Urinary bladder (tissue), 4 donors: ENCODE data around the gene FAAP20. TPM values are rescaled to one million over a fixed set of nuclear protein-coding genes. Genes with fewer than 3 reads are reported as not detected.
"Not testable (repeated sequence)": the region's sequence is repeated elsewhere in the genome, so short reads cannot be mapped to it uniquely, and the experiment has no call there.

Experiments used
- DNase-seq: peaks from one replicate; pipeline ENCODE4 v3.0.0-alpha.2; 2015; ENCODE audit errors: extremely low spot score
- H3K27ac ChIP-seq: one replicate; pipeline ENCODE4 v1.5.1; 2013; ENCODE audit warnings: low read depth, mild to moderate bottlenecking, moderate library complexity
- H3K36me3 ChIP-seq: one replicate; pipeline ENCODE4 v1.6.1; 2013; ENCODE audit warnings: mild to moderate bottlenecking, moderate library complexity; ENCODE audit not compliant: insufficient read depth
- H3K4me1 ChIP-seq: one replicate; pipeline ENCODE4 v1.6.1; 2013; ENCODE audit warnings: mild to moderate bottlenecking, moderate library complexity; ENCODE audit not compliant: insufficient read depth
- H3K4me3 ChIP-seq: one replicate; pipeline ENCODE4 v1.5.1; 2013; ENCODE audit warnings: low read depth, low read length
- WGBS: extraction: QIAGEN DNeasy Blood & Tissue Kit; methylation state at CpG from one replicate; pipeline ENCODE4 v1.1.7; 2013; 5-methylcytosine and 5-hydroxymethylcytosine counted together
- polyA plus RNA-seq: library from polyadenylated mRNA; stranded (reverse); fragments of 200-250 nt; gene quantifications from one replicate; pipeline ENCODE4 v1.2.3, GENCODE V29; 2013
- total RNA-seq: library from RNA; depleted of rRNA; stranded (reverse); fragments of >200 nt; gene quantifications from one replicate; pipeline ENCODE4 v1.2.3, GENCODE V29; 2014
- donor health status: healthy with polysubstance abuse.
- donor health status: healthy.

Gene FAAP20
- total and polyA plus RNA-seq, 2 donors, result 14.6 to 96.4 TPM

DNA sequence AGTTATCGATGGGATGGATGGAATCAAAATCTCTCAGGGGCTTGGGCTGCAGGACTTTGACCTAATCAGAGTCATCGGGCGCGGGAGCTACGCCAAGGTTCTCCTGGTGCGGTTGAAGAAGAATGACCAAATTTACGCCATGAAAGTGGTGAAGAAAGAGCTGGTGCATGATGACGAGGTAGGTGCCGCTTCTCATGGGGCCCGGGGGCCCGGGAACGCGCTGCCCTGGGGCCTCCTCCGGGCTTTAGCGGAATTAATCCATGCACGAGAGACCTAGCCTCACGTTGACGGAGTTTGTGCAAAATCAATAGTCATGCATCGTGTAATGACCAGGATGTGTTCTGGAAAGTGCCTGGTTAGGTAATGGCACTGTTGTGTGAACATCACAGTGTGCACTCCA is 43.8 kb downstream of the FAAP20 start:
- Histone ChIP-seq H3K4me3 (no peak overlapping the region), H3K4me1 (no peaks in the 10 kb centered on the region), H3K27ac (no peak overlapping the region), H3K36me3 (no peaks in the 10 kb centered on the region)
- 93% methylated on average over 19 of the region's 19 CpGs for WGBS
- DNase-seq, result no peak

- H3K4me1 ChIP-seq, result no peaks in the 10 kb centered on the region
- H3K36me3 ChIP-seq, result no peaks in the 10 kb centered on the region
- DNase-seq, result no peak
- WGBS, result 71% methylated on average over 14 of the region's 14 CpGs
- H3K4me3 ChIP-seq, result no peak overlapping the region
- no peak overlapping the region for H3K27ac ChIP-seq
Measured at GRCh38 chr1:2148691-2149090, 45.9 kb downstream of the FAAP20 start.

DNA sequence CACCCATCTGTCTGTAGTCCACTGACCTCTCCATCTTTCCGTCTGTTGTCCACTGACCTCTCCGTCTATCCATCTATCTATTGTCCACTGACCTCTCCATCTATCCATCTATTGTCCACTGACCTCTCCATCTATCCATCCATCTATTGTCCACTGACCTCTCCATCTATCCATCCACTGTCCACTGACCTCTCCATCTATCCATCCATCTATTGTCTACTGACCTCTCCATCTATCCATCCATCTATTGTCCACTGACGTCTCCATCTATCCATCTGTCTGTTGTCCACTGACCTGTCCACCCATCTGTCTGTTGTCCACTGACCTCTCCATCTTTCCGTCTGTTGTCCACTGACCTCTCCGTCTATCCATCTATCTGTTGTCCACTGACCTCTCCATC is 46.7 kb downstream of the FAAP20 start:
- not testable (repeated sequence) for H3K4me3 ChIP-seq, H3K36me3 ChIP-seq, H3K27ac ChIP-seq, DNase-seq, H3K4me1 ChIP-seq
- 95% methylated on average over 5 of the region's 5 CpGs for WGBS

GRCh38 chr1:2146836-2147517 is 47.6 kb downstream of the FAAP20 start:
- 94% methylated on average over 11 of the region's 11 CpGs for WGBS
- no peak for DNase-seq

GRCh38 chr1:2145946-2146835 is 48.4 kb downstream of the FAAP20 start:
- WGBS, result 88% methylated on average over 19 of the region's 19 CpGs
- H3K4me3 ChIP-seq, result no peak overlapping the region
- no peaks in the 10 kb centered on the region for H3K4me1 ChIP-seq
- no peaks in the 10 kb centered on the region for H3K36me3 ChIP-seq
- H3K27ac ChIP-seq, result no peak overlapping the region
- no peak for DNase-seq

More at GRCh38 chr1:2146836-2147517, 47.6 kb downstream of the FAAP20 start:
- H3K4me3 ChIP-seq, result no peak overlapping the region
- H3K36me3 ChIP-seq, result no peaks in the 10 kb centered on the region
- no peak overlapping the region for H3K27ac ChIP-seq
- H3K4me1 ChIP-seq, result no peaks in the 10 kb centered on the region

GRCh38 chr1:2144501-2145090 is 50.0 kb downstream of the FAAP20 start:
- 92% methylated on average over 15 of the region's 15 CpGs for WGBS
- no peak for DNase-seq
- no peak overlapping the region for H3K4me3 ChIP-seq
- H3K36me3 ChIP-seq, result no peaks in the 10 kb centered on the region
- H3K27ac ChIP-seq, result no peak overlapping the region
- H3K4me1 ChIP-seq, result no peaks in the 10 kb centered on the region

- H3K27ac ChIP-seq, result no peak overlapping the region
- H3K4me1 ChIP-seq, result no peaks in the 10 kb centered on the region
- H3K4me3 ChIP-seq, result no peak overlapping the region
- DNase-seq, result no peak
- H3K36me3 ChIP-seq, result no peaks in the 10 kb centered on the region
- whole genome bisulfite sequencing, result 92% methylated on average over 30 of the region's 30 CpGs
Measured at GRCh38 chr1:2143814-2144500, 50.6 kb downstream of the FAAP20 start.

- no peaks in the 10 kb centered on the region for H3K4me1 ChIP-seq
- H3K36me3 ChIP-seq, result no peaks in the 10 kb centered on the region
- no peak overlapping the region for H3K4me3 ChIP-seq
- DNase-seq, result no peak
- H3K27ac ChIP-seq, result no peak overlapping the region
- WGBS, result 82% methylated on average over 4 of the region's 4 CpGs
Measured at GRCh38 chr1:2141025-2141424, 53.5 kb downstream of the FAAP20 start.

Other genes with a start within 250 kb of the FAAP20 start
- gene CFAP74, start 191.0 kb downstream of the FAAP20 start, total RNA-seq, result 0.11 TPM
- 0.23 TPM for gene CFAP74, start 191.0 kb downstream of the FAAP20 start, polyA plus RNA-seq
- gene GABRD, start 175.4 kb downstream of the FAAP20 start, total RNA-seq, result 0.95 TPM
- 1.2 TPM for gene GABRD, start 175.4 kb downstream of the FAAP20 start, polyA plus RNA-seq
- gene PRKCZ, start 144.4 kb downstream of the FAAP20 start, total RNA-seq, result 6.6 TPM
- gene PRKCZ, start 144.4 kb downstream of the FAAP20 start, polyA plus RNA-seq, result 6.3 TPM
- 27.8 TPM for gene SKI, start 33.5 kb upstream of the FAAP20 start, total RNA-seq
- gene SKI, start 33.5 kb upstream of the FAAP20 start, polyA plus RNA-seq, result 60.5 TPM
- gene MORN1, start 196.8 kb upstream of the FAAP20 start, total RNA-seq, result 11.1 TPM
- 4.7 TPM for gene MORN1, start 196.8 kb upstream of the FAAP20 start, polyA plus RNA-seq
- 48.1 TPM for gene RER1, start 197.1 kb upstream of the FAAP20 start, total RNA-seq
- 79.0 TPM for gene RER1, start 197.1 kb upstream of the FAAP20 start, polyA plus RNA-seq
- gene PEX10, start 217.8 kb upstream of the FAAP20 start, total RNA-seq, result 13.9 TPM
- gene PEX10, start 217.8 kb upstream of the FAAP20 start, polyA plus RNA-seq, result 22.9 TPM